ENCODE measurements around the gene RILPL1.

GRCh38 chr12:123532808-123533649 is 490 bp downstream of the RILPL1 start:
- TF ChIP-seq EZH2phosphoT487 (IDR thresholded peaks at IDR 0.05; ENCODE audit: borderline replicate concordance, low read length) (no peak), EZH2 (IDR thresholded peaks at IDR 0.05; ENCODE audit: low read length, unreplicated experiment) (no peak)

All from PC-3 (cell line).